GM12878 (cell line): ENCODE measurements around the gene SLC22A23. TPM values are rescaled to one million over a fixed set of nuclear protein-coding genes. Genes with fewer than 3 reads are reported as not detected.

ENCODE experiments used
- DPF2 ChIP-seq: fragments of 450-650 bp; IDR thresholded peaks from 2 replicates; pipeline ENCODE4 v1.6.1; 2017; ENCODE audit warnings: mild to moderate bottlenecking
- EED ChIP-seq: sonication (generic); IDR thresholded peaks from 2 replicates; pipeline ENCODE4 v1.6.1; 2016; ENCODE audit warnings: antibody characterized with exemption, low read depth
- JUND ChIP-seq: IDR thresholded peaks from 2 replicates; pipeline ENCODE4 v1.6.1; 2012; ENCODE audit warnings: low read depth, mild to moderate bottlenecking, low read length, improper control_type of control experiment, moderate library complexity
- MEF2B ChIP-seq: fragments of 450-650 bp; IDR thresholded peaks from 2 replicates; pipeline ENCODE4 v1.6.1; 2018; ENCODE audit warnings: mild to moderate bottlenecking, moderate library complexity; ENCODE audit not compliant: partially characterized antibody, poor library complexity, severe bottlenecking
- NFIC ChIP-seq: IDR thresholded peaks from 2 replicates; pipeline ENCODE4 v1.6.1; 2012; ENCODE audit warnings: low read depth, mild to moderate bottlenecking, inconsistent platforms, low read length, moderate library complexity
- NRF1 ChIP-seq: conservative IDR thresholded peaks from 2 replicates; pipeline ENCODE4 v1.6.1; 2011; ENCODE audit warnings: mild to moderate bottlenecking, low read depth, low read length, improper control_type of control experiment
- SUZ12 ChIP-seq: fragments of 200-600 bp; sonication (generic); IDR thresholded peaks from one replicate; pipeline ENCODE4 v1.6.1; 2018; ENCODE audit warnings: antibody characterized with exemption, mild to moderate bottlenecking; ENCODE audit not compliant: unreplicated experiment
- ZNF217 ChIP-seq: fragments of 450-650 bp; IDR thresholded peaks from 2 replicates; pipeline ENCODE4 v1.6.1; 2017; ENCODE audit warnings: antibody characterized with exemption, mild to moderate bottlenecking
- ZZZ3 ChIP-seq: IDR thresholded peaks from 2 replicates; pipeline ENCODE4 v1.6.1; 2011; ENCODE audit warnings: low read depth; ENCODE audit not compliant: control insufficient read depth, insufficient read length
- polyA plus RNA-seq, 11 experiments: library from polyadenylated mRNA; depleted of rRNA in 4 of 11; unstranded in 6 of 11; stranded (reverse) in 5 of 11; fragments of >200 nt; fragmentation: Nextera tagmentation in 4 of 11; fragmentation: Illumina TruSeq in 1 of 11; extraction: Ambion mirVana in 4 of 11; extraction: Trizol in 1 of 11; gene quantifications; 1 replicate in 1 of 11; 2 replicates in 10 of 11; pipeline versions ENCODE4 v1.2.1 to v1.2.3, GENCODE V29; 2011 to 2016; ENCODE audit warnings: inconsistent platforms in 2 of 11, missing spikeins in 2 of 11, low read depth in 1 of 11
- total RNA-seq, 4 experiments: library from RNA; depleted of rRNA in 3 of 4; stranded (reverse); fragments of >200 nt in 3 of 4; fragmentation: Illumina TruSeq in 1 of 4; extraction: Trizol in 1 of 4; gene quantifications; 2 replicates each; pipeline versions ENCODE4 v1.2.1 to v1.2.3, GENCODE V29; 2013 to 2021
- TF ChIP-seq, protein P1 (sequence below): fragments of 450-650 bp; IDR thresholded peaks from 2 replicates; pipeline ENCODE4 v1.6.1; 2016; ENCODE audit warnings: mild to moderate bottlenecking, moderate library complexity, borderline replicate concordance
- TF ChIP-seq, protein P2 (sequence below): IDR thresholded peaks from 2 replicates; pipeline ENCODE4 v1.6.1; 2011; ENCODE audit warnings: borderline replicate concordance, low read depth, mild to moderate bottlenecking, moderate library complexity, mixed read lengths, low read length; ENCODE audit not compliant: insufficient read depth; ENCODE audit errors: extremely low read length
- TF ChIP-seq, protein P3 (sequence below): fragments of 450-650 bp; IDR thresholded peaks from 2 replicates; pipeline ENCODE4 v1.6.1; 2017; ENCODE audit warnings: mild to moderate bottlenecking, moderate library complexity

SLC22A23 gene
- total and polyA plus RNA-seq, 10 of the 15 experiments (the other 5 are each of a cell fraction or from before 2014, with no cell fraction given): 0.20 to 2.4 (median 0.74) TPM

DNA sequence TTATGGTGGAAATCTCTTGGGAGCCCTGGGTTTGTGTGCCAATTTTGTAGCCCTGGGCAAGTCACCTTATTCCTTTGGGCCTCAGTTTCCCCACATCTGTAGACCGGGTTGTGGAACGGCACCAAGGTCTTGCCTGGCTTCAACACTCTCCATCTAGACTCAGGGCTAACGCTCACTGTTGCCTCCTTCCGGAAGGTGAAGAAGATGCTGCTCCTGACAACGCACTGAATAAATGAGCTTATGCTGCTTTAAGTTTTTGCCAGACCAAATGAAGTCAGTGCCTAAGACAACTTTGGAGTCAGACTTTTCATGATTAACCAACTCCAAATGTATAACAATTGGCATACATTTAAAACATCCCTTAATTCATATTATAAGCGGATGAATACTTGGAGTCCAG lies 145.0 kb downstream of the SLC22A23 start (continued):
- TF ChIP-seq, protein P1, sequence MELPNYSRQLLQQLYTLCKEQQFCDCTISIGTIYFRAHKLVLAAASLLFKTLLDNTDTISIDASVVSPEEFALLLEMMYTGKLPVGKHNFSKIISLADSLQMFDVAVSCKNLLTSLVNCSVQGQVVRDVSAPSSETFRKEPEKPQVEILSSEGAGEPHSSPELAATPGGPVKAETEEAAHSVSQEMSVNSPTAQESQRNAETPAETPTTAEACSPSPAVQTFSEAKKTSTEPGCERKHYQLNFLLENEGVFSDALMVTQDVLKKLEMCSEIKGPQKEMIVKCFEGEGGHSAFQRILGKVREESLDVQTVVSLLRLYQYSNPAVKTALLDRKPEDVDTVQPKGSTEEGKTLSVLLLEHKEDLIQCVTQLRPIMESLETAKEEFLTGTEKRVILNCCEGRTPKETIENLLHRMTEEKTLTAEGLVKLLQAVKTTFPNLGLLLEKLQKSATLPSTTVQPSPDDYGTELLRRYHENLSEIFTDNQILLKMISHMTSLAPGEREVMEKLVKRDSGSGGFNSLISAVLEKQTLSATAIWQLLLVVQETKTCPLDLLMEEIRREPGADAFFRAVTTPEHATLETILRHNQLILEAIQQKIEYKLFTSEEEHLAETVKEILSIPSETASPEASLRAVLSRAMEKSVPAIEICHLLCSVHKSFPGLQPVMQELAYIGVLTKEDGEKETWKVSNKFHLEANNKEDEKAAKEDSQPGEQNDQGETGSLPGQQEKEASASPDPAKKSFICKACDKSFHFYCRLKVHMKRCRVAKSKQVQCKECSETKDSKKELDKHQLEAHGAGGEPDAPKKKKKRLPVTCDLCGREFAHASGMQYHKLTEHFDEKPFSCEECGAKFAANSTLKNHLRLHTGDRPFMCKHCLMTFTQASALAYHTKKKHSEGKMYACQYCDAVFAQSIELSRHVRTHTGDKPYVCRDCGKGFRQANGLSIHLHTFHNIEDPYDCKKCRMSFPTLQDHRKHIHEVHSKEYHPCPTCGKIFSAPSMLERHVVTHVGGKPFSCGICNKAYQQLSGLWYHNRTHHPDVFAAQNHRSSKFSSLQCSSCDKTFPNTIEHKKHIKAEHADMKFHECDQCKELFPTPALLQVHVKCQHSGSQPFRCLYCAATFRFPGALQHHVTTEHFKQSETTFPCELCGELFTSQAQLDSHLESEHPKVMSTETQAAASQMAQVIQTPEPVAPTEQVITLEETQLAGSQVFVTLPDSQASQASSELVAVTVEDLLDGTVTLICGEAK: no peak
- no peak for TF ChIP-seq MEF2B
- no peak for TF ChIP-seq DPF2
- no peak for TF ChIP-seq NRF1
- no peak for TF ChIP-seq EED
- TF ChIP-seq, protein P2, sequence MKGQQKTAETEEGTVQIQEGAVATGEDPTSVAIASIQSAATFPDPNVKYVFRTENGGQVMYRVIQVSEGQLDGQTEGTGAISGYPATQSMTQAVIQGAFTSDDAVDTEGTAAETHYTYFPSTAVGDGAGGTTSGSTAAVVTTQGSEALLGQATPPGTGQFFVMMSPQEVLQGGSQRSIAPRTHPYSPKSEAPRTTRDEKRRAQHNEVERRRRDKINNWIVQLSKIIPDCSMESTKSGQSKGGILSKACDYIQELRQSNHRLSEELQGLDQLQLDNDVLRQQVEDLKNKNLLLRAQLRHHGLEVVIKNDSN: no peak
- no peak for TF ChIP-seq ZZZ3
- no peak for TF ChIP-seq JUND
- TF ChIP-seq, protein P3, sequence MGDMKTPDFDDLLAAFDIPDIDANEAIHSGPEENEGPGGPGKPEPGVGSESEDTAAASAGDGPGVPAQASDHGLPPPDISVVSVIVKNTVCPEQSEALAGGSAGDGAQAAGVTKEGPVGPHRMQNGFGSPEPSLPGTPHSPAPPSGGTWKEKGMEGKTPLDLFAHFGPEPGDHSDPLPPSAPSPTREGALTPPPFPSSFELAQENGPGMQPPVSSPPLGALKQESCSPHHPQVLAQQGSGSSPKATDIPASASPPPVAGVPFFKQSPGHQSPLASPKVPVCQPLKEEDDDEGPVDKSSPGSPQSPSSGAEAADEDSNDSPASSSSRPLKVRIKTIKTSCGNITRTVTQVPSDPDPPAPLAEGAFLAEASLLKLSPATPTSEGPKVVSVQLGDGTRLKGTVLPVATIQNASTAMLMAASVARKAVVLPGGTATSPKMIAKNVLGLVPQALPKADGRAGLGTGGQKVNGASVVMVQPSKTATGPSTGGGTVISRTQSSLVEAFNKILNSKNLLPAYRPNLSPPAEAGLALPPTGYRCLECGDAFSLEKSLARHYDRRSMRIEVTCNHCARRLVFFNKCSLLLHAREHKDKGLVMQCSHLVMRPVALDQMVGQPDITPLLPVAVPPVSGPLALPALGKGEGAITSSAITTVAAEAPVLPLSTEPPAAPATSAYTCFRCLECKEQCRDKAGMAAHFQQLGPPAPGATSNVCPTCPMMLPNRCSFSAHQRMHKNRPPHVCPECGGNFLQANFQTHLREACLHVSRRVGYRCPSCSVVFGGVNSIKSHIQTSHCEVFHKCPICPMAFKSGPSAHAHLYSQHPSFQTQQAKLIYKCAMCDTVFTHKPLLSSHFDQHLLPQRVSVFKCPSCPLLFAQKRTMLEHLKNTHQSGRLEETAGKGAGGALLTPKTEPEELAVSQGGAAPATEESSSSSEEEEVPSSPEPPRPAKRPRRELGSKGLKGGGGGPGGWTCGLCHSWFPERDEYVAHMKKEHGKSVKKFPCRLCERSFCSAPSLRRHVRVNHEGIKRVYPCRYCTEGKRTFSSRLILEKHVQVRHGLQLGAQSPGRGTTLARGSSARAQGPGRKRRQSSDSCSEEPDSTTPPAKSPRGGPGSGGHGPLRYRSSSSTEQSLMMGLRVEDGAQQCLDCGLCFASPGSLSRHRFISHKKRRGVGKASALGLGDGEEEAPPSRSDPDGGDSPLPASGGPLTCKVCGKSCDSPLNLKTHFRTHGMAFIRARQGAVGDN: no peak
- no peak for TF ChIP-seq ZNF217
- TF ChIP-seq SUZ12: no peak
- TF ChIP-seq NFIC: no peak
